Astrocyte (in vitro differentiated cells and primary cell): ENCODE measurements around the gene RXRB. TPM values are rescaled to one million over a fixed set of nuclear protein-coding genes. Genes with fewer than 3 reads are reported as not detected.

Experiments
- DNase-seq: peaks from one replicate; pipeline ENCODE4 v3.0.0-alpha.2; 2010; ENCODE audit warnings: low read depth
- FAIRE-seq: peaks from 2 replicates; lab custom pipeline; 2011; peaks lifted over from hg19 to GRCh38; lab: Jason Lieb, UNC
- H2AFZ ChIP-seq: 2 replicates; pipeline ENCODE4 v1.6.0; 2012; ENCODE audit warnings: low read depth, low read length, inconsistent platforms
- H3K27ac ChIP-seq: 2 replicates; pipeline ENCODE4 v1.5.1; 2011; ENCODE audit warnings: low read depth, low read length, inconsistent platforms
- H3K27me3 ChIP-seq: 2 replicates; pipeline ENCODE4 v1.6.0; 2011; ENCODE audit warnings: low read length, inconsistent platforms; ENCODE audit not compliant: insufficient read depth
- H3K36me3 ChIP-seq: 2 replicates; pipeline ENCODE4 v1.5.1; 2011; ENCODE audit warnings: low read length, inconsistent platforms; ENCODE audit not compliant: insufficient read depth
- H3K4me1 ChIP-seq: 2 replicates; pipeline ENCODE4 v1.5.1; 2011; ENCODE audit warnings: low read length, inconsistent platforms; ENCODE audit not compliant: insufficient read depth
- H3K4me2 ChIP-seq: 2 replicates; pipeline ENCODE4 v1.6.0; 2012; ENCODE audit warnings: low read length, inconsistent platforms
- H3K4me3 ChIP-seq: 2 replicates; pipeline ENCODE4 v1.5.1; 2011; ENCODE audit warnings: low read depth, mild to moderate bottlenecking, low read length, inconsistent platforms; ENCODE audit not compliant: insufficient read depth
- H3K79me2 ChIP-seq: 2 replicates; pipeline ENCODE4 v1.6.0; 2012; ENCODE audit warnings: mild to moderate bottlenecking, low read length, inconsistent platforms; ENCODE audit not compliant: insufficient read depth
- H3K9ac ChIP-seq: 2 replicates; pipeline ENCODE4 v1.6.0; 2012; ENCODE audit warnings: mild to moderate bottlenecking, low read length, inconsistent platforms
- H3K9me3 ChIP-seq: 2 replicates; pipeline ENCODE4 v1.5.1; 2012; ENCODE audit warnings: low read depth, mild to moderate bottlenecking, low read length, inconsistent platforms; ENCODE audit not compliant: insufficient read depth
- H4K20me1 ChIP-seq: 2 replicates; pipeline ENCODE4 v1.6.0; 2012; ENCODE audit warnings: low read length, inconsistent platforms; ENCODE audit not compliant: insufficient read depth
- H3K27ac Mint-ChIP-seq: one replicate; pipeline ENCODE4 v1.8.0; 2021; ENCODE audit warnings: mild to moderate bottlenecking, mixed read lengths; ENCODE audit not compliant: unreplicated experiment
- H3K27me3 Mint-ChIP-seq: one replicate; pipeline ENCODE4 v1.8.0; 2021; ENCODE audit warnings: low read depth, mixed read lengths; ENCODE audit not compliant: unreplicated experiment
- H3K36me3 Mint-ChIP-seq: one replicate; pipeline ENCODE4 v1.8.0; 2021; ENCODE audit warnings: low read depth, mixed read lengths; ENCODE audit not compliant: unreplicated experiment
- H3K4me1 Mint-ChIP-seq: one replicate; pipeline ENCODE4 v1.8.0; 2021; ENCODE audit warnings: low read depth, mixed read lengths; ENCODE audit not compliant: unreplicated experiment
- H3K4me3 Mint-ChIP-seq: one replicate; pipeline ENCODE4 v1.8.0; 2021; ENCODE audit warnings: mild to moderate bottlenecking, moderate library complexity, mixed read lengths; ENCODE audit not compliant: unreplicated experiment
- H3K9me3 Mint-ChIP-seq: one replicate; pipeline ENCODE4 v1.8.0; 2021; ENCODE audit warnings: mild to moderate bottlenecking, mixed read lengths; ENCODE audit not compliant: unreplicated experiment
- EZH2 ChIP-seq: IDR thresholded peaks from 2 replicates; pipeline ENCODE4 v1.6.1; 2012; ENCODE audit warnings: mild to moderate bottlenecking, low read length, inconsistent platforms; ENCODE audit not compliant: insufficient read depth
- total RNA-seq: library from RNA; stranded (reverse); gene quantifications from 2 replicates; pipeline ENCODE4 v1.2.1, GENCODE V29; 2021
- TF ChIP-seq, protein P1 (sequence below): IDR thresholded peaks from 2 replicates; pipeline ENCODE4 v1.5.1; 2011; ENCODE audit warnings: low read depth, mild to moderate bottlenecking, inconsistent platforms, low read length, moderate library complexity; ENCODE audit not compliant: insufficient read depth

RXRB gene
- total RNA-seq, 1 donor from 2014 or later = 34.0 TPM

DNA sequence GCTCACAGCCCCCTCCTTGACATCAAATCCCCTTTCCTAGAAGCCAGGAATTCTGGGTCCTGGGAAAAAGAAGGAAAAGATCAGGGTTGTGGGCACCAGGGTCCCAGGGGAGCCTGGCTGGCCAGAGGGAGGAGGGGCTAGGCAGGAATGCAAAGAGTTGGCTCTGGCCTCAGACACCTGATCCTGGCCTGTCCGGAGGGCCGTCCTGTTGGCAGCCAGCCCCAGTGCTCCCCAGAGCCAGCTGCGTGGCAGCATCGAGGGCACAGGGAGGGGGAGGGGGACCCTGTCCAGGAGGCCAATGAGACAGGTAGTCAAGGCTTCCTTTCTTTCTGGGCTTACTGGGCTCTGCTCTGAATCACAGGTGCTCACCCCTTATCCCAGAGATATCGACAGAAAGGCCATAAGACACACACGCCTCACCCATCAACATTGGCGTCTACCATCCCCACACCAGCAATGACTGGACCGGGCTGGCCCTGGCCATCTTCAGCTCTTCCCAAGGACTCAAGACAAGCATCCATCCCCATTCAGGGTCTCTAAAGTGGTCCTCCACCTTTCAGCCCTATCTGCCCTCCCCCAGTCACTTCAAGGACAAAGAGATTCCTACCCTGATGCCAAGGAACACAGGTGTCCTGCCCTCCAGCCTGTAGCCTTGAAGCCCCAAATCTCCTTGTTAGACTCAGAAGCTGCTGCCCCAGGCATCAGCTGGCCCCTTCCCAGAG lies 8.9 kb downstream of the RXRB start:
- FAIRE-seq = no peak

DNA sequence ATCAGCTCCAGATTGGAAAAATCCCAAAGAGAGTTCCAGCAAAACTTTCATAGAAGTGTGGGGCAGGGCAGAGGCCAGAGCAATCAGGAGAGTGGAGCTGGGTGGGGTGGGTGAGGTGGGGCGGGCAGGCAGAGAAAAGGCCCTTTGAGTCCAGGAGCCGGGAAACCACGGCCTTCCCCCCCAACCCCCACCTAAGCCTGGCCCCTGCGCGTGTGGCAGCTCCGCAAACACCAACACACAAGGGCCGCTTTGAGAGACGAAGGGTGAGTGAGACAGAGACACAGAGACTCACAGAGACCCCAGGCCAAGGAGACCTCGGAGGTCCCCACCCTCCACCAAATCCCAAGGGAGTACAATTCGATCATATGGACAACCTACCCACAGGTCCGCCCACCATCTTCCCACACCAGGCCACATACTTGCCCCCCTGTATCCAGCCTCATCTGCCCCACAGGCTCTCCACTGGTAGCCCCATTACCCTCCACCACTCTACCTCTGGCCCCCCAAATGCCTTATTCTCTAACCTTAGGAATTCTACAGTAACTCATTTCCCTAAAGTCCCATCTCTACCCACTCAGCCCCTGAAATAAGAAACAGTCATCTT lies 9.9 kb downstream of the RXRB start:
- peaks cover 25% of the 10 kb centered on the region for H4K20me1 ChIP-seq
- H3K79me2 ChIP-seq = peaks cover 3% of the 10 kb centered on the region
- no peak for TF ChIP-seq EZH2
- TF ChIP-seq, protein P1, sequence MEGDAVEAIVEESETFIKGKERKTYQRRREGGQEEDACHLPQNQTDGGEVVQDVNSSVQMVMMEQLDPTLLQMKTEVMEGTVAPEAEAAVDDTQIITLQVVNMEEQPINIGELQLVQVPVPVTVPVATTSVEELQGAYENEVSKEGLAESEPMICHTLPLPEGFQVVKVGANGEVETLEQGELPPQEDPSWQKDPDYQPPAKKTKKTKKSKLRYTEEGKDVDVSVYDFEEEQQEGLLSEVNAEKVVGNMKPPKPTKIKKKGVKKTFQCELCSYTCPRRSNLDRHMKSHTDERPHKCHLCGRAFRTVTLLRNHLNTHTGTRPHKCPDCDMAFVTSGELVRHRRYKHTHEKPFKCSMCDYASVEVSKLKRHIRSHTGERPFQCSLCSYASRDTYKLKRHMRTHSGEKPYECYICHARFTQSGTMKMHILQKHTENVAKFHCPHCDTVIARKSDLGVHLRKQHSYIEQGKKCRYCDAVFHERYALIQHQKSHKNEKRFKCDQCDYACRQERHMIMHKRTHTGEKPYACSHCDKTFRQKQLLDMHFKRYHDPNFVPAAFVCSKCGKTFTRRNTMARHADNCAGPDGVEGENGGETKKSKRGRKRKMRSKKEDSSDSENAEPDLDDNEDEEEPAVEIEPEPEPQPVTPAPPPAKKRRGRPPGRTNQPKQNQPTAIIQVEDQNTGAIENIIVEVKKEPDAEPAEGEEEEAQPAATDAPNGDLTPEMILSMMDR = no peak
- H3K27ac ChIP-seq = no peak overlapping the region
- H3K36me3 ChIP-seq = peaks cover 14% of the 10 kb centered on the region
- peaks cover 2% of the 10 kb centered on the region for H3K9me3 Mint-ChIP-seq
- no peak overlapping the region for H3K27ac Mint-ChIP-seq
- H3K4me3 ChIP-seq = no peak overlapping the region
- H3K9me3 ChIP-seq = no peaks in the 10 kb centered on the region
- peaks cover 32% of the 10 kb centered on the region for H3K27me3 Mint-ChIP-seq
- no peak for DNase-seq
- H2AFZ ChIP-seq = no peak overlapping the region
- peaks cover 16% of the 10 kb centered on the region for H3K36me3 Mint-ChIP-seq
- no peaks in the 10 kb centered on the region for H3K4me1 ChIP-seq
- peaks cover 4% of the 10 kb centered on the region for H3K4me1 Mint-ChIP-seq
- FAIRE-seq = no peak
- peaks cover 13% of the 10 kb centered on the region for H3K27me3 ChIP-seq
- H3K4me2 ChIP-seq = no peak overlapping the region
- no peak overlapping the region for H3K9ac ChIP-seq
- H3K4me3 Mint-ChIP-seq = peak overlapping the region; percentile 29

More for the DNA sequence above, 8.9 kb downstream of the RXRB start:
- H3K27ac Mint-ChIP-seq = no peak overlapping the region
- DNase-seq = no peak
- peaks cover 32% of the 10 kb centered on the region for H3K27me3 Mint-ChIP-seq
- H3K4me3 Mint-ChIP-seq = no peak overlapping the region
- Histone ChIP-seq H2AFZ (no peak overlapping the region), H3K4me3 (no peak overlapping the region), H4K20me1 (peaks cover 34% of the 10 kb centered on the region), H3K9ac (no peak overlapping the region), H3K27ac (no peak overlapping the region), H3K4me1 (no peaks in the 10 kb centered on the region), H3K36me3 (peaks cover 24% of the 10 kb centered on the region), H3K4me2 (no peak overlapping the region), H3K9me3 (no peaks in the 10 kb centered on the region), H3K27me3 (peaks cover 13% of the 10 kb centered on the region), H3K79me2 (peaks cover 3% of the 10 kb centered on the region)
- H3K9me3 Mint-ChIP-seq = peaks cover 2% of the 10 kb centered on the region
- peaks cover 4% of the 10 kb centered on the region for H3K4me1 Mint-ChIP-seq
- TF ChIP-seq EZH2 = no peak
- H3K36me3 Mint-ChIP-seq = peaks cover 19% of the 10 kb centered on the region

DNA sequence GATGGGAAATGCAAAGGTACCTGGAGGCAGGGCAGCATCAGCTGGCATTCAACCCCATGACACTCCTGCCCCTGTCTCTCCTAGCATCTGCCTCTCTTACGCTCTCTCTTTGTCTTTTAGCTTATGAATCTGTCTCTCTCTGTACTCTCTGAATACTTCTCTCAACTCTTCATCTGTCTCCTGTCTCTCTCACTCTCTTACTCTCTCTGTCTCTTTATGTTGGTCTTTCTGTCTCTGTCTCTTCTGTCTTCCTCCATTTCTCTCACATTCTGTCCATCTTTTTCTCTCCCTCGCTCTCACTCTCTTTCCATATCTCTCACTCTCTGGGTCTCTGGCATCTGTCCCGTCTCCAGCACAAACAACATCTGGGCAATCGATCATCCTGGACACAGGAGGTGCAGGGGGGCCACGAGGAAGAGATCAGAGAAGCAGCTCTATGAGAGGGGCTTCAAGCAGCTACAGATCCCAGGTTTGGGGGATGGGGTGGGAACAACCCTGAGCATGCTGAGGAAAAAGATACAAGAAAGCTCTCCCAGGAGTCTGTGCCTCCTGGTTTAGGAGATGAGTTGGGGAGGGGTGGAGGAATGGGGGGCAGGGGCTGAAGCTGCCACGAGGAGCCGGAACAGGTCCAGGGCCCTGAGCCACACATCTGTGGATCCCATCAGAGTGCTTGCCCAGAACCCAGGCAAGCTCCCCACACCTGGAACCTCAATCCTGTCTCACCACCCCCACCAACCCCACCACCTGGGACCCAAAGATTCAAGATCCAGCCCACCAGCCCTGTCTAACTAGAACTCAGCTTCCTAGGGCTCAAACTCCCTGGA lies 10.6 kb downstream of the RXRB start:
- H3K27me3 ChIP-seq = peaks cover 13% of the 10 kb centered on the region
- Mint-ChIP-seq H3K4me3 (peak overlapping the region; percentile 29), H3K4me1 (peaks cover 4% of the 10 kb centered on the region), H3K27ac (no peak overlapping the region), H3K27me3 (peaks cover 33% of the 10 kb centered on the region), H3K9me3 (peaks cover 2% of the 10 kb centered on the region), H3K36me3 (peaks cover 10% of the 10 kb centered on the region)
- H3K9me3 ChIP-seq = no peaks in the 10 kb centered on the region
- H4K20me1 ChIP-seq = peaks cover 17% of the 10 kb centered on the region
- H3K27ac ChIP-seq = no peak overlapping the region
- no peaks in the 10 kb centered on the region for H3K79me2 ChIP-seq
- H3K4me3 ChIP-seq = no peak overlapping the region
- FAIRE-seq (no peak), DNase-seq (no peak)
- peaks cover 8% of the 10 kb centered on the region for H3K36me3 ChIP-seq
- no peaks in the 10 kb centered on the region for H3K4me1 ChIP-seq
- no peak overlapping the region for H3K9ac ChIP-seq
- H3K4me2 ChIP-seq = no peak overlapping the region
- TF ChIP-seq EZH2 = no peak
- TF ChIP-seq, protein P1 = no peak
- H2AFZ ChIP-seq = no peak overlapping the region
